Natural killer cell (primary cell): ENCODE measurements around the gene ACOX3. TPM values are rescaled to one million over a fixed set of nuclear protein-coding genes. Genes with fewer than 3 reads are reported as not detected.
A peak's percentile ranks its signal among the peaks of the same experiment; 100 is the strongest.

ENCODE experiments used
- ATAC-seq, 3 donors: fragments of 150-1000 bp in 2 of 3; fragments of 200-7000 bp in 1 of 3; cut with Tn5 transposase; 1 replicate in 1 of 3; 2 replicates in 2 of 3; pipeline ENCODE4 v1.10.0; 2021; ENCODE audit warnings: mild to moderate bottlenecking in 2 of 3, moderate library complexity in 2 of 3
- DNase-seq, 2 donors: peaks; one replicate each; pipeline versions ENCODE4 v3.0.0 to v3.0.0-alpha.2; 2013 to 2021; ENCODE audit warnings: mixed read lengths in 1 of 2
- H3K27ac ChIP-seq: one replicate; pipeline ENCODE4 v1.5.1; 2013; ENCODE audit warnings: mild to moderate bottlenecking, low read length
- H3K27me3 ChIP-seq: one replicate; pipeline ENCODE4 v1.6.1; 2013; ENCODE audit warnings: low read length; ENCODE audit not compliant: control insufficient read depth, insufficient read depth
- H3K36me3 ChIP-seq: one replicate; pipeline ENCODE4 v1.6.1; 2013; ENCODE audit warnings: low read length; ENCODE audit not compliant: control insufficient read depth, insufficient read depth
- H3K4me1 ChIP-seq: one replicate; pipeline ENCODE4 v1.6.1; 2013; ENCODE audit warnings: low read length; ENCODE audit not compliant: control insufficient read depth, insufficient read depth
- H3K4me3 ChIP-seq: one replicate; pipeline ENCODE4 v1.5.1; 2013; ENCODE audit warnings: low read length
- H3K9me3 ChIP-seq: one replicate; pipeline ENCODE4 v1.6.1; 2013; ENCODE audit warnings: low read length; ENCODE audit not compliant: control insufficient read depth, insufficient read depth
- H3K27ac Mint-ChIP-seq, 2 donors: one replicate each; pipeline ENCODE4 v1.8.0; 2022; ENCODE audit warnings: mild to moderate bottlenecking in 2 of 2, mixed read lengths in 2 of 2, moderate library complexity in 1 of 2
- H3K27me3 Mint-ChIP-seq, 2 donors: one replicate each; pipeline ENCODE4 v1.8.0; 2022; ENCODE audit warnings: low read depth in 2 of 2, mixed read lengths in 2 of 2
- H3K36me3 Mint-ChIP-seq: one replicate; pipeline ENCODE4 v1.8.0; 2022; ENCODE audit warnings: mixed read lengths
- H3K4me1 Mint-ChIP-seq, 2 donors: one replicate each; pipeline ENCODE4 v1.8.0; 2022; ENCODE audit warnings: mixed read lengths in 2 of 2
- H3K4me3 Mint-ChIP-seq: one replicate; pipeline ENCODE4 v1.8.0; 2022; ENCODE audit warnings: mild to moderate bottlenecking, moderate library complexity, mixed read lengths
- H3K9me3 Mint-ChIP-seq, 2 donors: one replicate each; pipeline ENCODE4 v1.8.0; 2022; ENCODE audit warnings: mixed read lengths in 2 of 2
- WGBS: methylation state at CpG from one replicate; pipeline ENCODE4 v1.1.7; 2013; ENCODE audit warnings: missing lambda C conversion rate; ENCODE audit not compliant: insufficient coverage; 5-methylcytosine and 5-hydroxymethylcytosine counted together
- intact Hi-C: fragments of 100-400 bp; cut with micrococcal nuclease; formaldehyde crosslinking; loops from one replicate; pipeline ENCODE4 v1.14.2; 2022
- total RNA-seq, 4 donors: library from RNA; stranded (reverse); fragments of 120-200 nt in 1 of 4; gene quantifications; one replicate each; pipeline versions ENCODE4 v1.2.3 to v1.2.4, GENCODE V29; 2013 to 2022
- TF ChIP-seq, protein P1 (sequence below): fragments of 200-600 bp; IDR thresholded peaks from one replicate; pipeline ENCODE4 v1.8.0; 2022; ENCODE audit warnings: antibody characterized with exemption

ACOX3 gene
- total RNA-seq, 3 donors from 2014 or later (not counting 1 experiment from before 2014, with no cell fraction given) = 12.4 to 18.3 (median 15.4) TPM

DNA sequence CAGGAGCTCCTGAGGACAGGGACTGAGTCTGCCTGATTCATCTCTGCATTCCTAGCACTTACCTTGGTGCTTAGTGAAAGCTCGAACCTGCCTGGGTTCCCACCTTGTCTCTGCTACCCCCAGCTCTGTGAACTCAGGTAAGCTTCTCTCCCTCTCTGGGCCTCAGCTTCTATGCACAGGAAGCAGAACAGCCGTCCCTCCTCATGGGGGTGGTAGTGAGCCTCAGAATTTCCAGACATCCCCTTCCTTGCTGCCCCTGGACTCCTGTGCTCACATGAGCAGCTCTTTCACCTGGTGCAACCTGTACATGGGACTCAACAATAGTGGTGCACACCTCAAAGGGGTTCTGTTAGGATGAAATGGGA, 120.2 kb downstream of the ACOX3 start:
- H3K27ac Mint-ChIP-seq = no peak overlapping the region
- no peaks in the 10 kb centered on the region for H3K36me3 Mint-ChIP-seq
- H3K4me1 Mint-ChIP-seq = no peaks in the 10 kb centered on the region
- peaks cover 0 to under 1% of the 10 kb centered on the region in 2 donors for H3K27me3 Mint-ChIP-seq
- TF ChIP-seq, protein P1, sequence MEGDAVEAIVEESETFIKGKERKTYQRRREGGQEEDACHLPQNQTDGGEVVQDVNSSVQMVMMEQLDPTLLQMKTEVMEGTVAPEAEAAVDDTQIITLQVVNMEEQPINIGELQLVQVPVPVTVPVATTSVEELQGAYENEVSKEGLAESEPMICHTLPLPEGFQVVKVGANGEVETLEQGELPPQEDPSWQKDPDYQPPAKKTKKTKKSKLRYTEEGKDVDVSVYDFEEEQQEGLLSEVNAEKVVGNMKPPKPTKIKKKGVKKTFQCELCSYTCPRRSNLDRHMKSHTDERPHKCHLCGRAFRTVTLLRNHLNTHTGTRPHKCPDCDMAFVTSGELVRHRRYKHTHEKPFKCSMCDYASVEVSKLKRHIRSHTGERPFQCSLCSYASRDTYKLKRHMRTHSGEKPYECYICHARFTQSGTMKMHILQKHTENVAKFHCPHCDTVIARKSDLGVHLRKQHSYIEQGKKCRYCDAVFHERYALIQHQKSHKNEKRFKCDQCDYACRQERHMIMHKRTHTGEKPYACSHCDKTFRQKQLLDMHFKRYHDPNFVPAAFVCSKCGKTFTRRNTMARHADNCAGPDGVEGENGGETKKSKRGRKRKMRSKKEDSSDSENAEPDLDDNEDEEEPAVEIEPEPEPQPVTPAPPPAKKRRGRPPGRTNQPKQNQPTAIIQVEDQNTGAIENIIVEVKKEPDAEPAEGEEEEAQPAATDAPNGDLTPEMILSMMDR = no peak
- Histone ChIP-seq H3K36me3 (no peaks in the 10 kb centered on the region), H3K4me1 (no peaks in the 10 kb centered on the region), H3K27ac (no peak overlapping the region), H3K9me3 (no peaks in the 10 kb centered on the region), H3K4me3 (no peak overlapping the region), H3K27me3 (no peaks in the 10 kb centered on the region)
- no peak for ATAC-seq
- intact Hi-C loops = no loop called here
- H3K9me3 Mint-ChIP-seq = no peaks in the 10 kb centered on the region
- peak in 1 of 2 donors; percentile 10 for DNase-seq
- WGBS = 94% methylated on average over 2 of the region's 2 CpGs
- no peak overlapping the region for H3K4me3 Mint-ChIP-seq

DNA sequence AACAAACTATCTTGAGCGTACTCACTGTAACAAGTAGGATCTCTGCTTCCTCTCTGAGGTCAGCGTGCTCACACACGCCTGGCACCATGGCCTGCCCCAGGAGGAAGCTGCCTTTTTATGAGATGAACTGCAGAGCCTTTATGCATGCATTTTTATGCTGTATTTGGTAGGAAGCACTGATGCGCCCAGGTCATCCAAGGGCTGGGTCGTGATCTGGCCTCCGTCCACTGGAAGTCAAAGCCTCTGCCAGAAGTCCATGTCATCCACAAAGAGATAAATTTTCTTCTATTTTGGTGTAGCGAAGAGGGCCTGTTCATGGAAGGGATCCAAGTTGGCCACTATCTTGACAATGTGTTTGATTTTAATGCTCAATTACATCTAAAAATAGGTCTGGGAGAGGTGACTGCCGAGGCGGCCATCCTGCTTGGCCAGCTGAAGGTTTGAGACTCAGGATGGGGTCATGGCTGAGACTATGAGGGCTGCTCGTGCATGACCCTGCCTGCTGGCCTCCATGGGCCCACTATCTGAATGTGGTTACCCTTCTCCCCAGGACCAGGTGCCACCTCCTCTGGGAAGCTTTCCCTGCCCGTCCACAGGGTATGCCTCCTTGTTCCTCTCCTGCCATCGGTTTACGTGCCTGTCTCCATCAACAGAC, 120.7 kb downstream of the ACOX3 start:
- intact Hi-C loops = no loop called here
- H3K27ac ChIP-seq = no peak overlapping the region
- no peak overlapping the region for H3K4me3 ChIP-seq
- Mint-ChIP-seq H3K27ac (no peak overlapping the region), H3K9me3 (no peaks in the 10 kb centered on the region), H3K4me3 (no peak overlapping the region), H3K27me3 (peaks cover 0 to 5% of the 10 kb centered on the region in 2 donors), H3K4me1 (no peaks in the 10 kb centered on the region), H3K36me3 (no peaks in the 10 kb centered on the region)
- no peaks in the 10 kb centered on the region for H3K4me1 ChIP-seq
- ATAC-seq (peak in 1 of 3 donors; percentile 38), DNase-seq (peak in 1 of 2 donors; percentile 1)
- no peaks in the 10 kb centered on the region for H3K27me3 ChIP-seq
- no peaks in the 10 kb centered on the region for H3K36me3 ChIP-seq
- TF ChIP-seq, protein P1 = no peak
- H3K9me3 ChIP-seq = no peaks in the 10 kb centered on the region
- 65% methylated on average over 13 of the region's 13 CpGs for WGBS

DNA sequence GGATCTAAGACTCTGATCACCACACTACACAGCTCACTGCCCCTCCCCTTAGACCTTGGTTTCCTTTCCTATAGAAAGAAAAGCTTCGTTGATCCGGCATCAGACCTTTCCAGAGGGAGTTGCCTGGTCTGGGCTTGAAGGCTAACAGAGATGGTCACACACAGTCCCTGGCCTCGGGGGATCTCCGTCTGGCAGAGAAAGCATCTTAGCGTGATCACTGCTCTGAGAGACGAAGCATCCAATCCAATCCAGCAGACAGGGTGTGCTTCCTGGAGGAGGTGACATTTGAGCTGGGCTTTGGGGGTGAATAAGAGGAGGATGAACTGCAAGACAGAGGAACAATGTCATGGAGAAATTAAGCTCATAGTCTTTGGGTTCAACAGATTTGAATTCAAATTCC, 121.5 kb downstream of the ACOX3 start:
- H3K4me3 Mint-ChIP-seq = no peak overlapping the region
- Histone ChIP-seq H3K27me3 (no peaks in the 10 kb centered on the region), H3K27ac (no peak overlapping the region), H3K4me3 (no peak overlapping the region), H3K4me1 (no peaks in the 10 kb centered on the region), H3K36me3 (no peaks in the 10 kb centered on the region), H3K9me3 (no peaks in the 10 kb centered on the region)
- intact Hi-C loops = no loop called here
- 86% methylated on average over 6 of the region's 6 CpGs for WGBS
- H3K4me1 Mint-ChIP-seq = no peaks in the 10 kb centered on the region
- TF ChIP-seq, protein P1 = no peak
- H3K27ac Mint-ChIP-seq = no peak overlapping the region
- H3K27me3 Mint-ChIP-seq = peaks cover 0 to 13% of the 10 kb centered on the region in 2 donors
- no peaks in the 10 kb centered on the region for H3K9me3 Mint-ChIP-seq
- ATAC-seq (no peak), DNase-seq (no peak)
- H3K36me3 Mint-ChIP-seq = no peaks in the 10 kb centered on the region

DNA sequence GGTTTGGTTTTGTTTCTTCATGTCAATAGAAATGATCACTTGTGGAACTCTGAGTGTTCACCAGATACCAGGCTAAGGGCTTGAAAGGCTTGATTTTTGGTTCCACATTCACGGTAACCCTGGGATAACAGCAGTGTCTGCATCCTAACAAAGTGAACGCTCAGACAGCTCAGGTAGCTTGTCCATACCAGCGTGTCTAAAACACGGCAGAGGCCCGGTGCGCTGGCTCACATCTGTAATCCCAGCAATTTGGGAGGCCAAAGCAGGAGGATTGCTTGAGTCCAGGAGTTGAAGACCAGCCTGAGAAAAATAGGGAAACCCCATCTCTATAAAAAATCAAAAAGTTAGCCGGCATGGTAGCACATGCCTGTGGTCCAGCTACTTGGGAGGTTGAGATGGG, 122.0 kb downstream of the ACOX3 start:
- DNase-seq = no peak
- H3K27me3 ChIP-seq = no peaks in the 10 kb centered on the region
- H3K27ac ChIP-seq = no peak overlapping the region
- no peaks in the 10 kb centered on the region for H3K9me3 ChIP-seq
- Mint-ChIP-seq H3K9me3 (no peaks in the 10 kb centered on the region), H3K4me3 (no peak overlapping the region), H3K27ac (no peak overlapping the region), H3K36me3 (no peaks in the 10 kb centered on the region), H3K27me3 (peaks cover 0 to 18% of the 10 kb centered on the region in 2 donors), H3K4me1 (no peaks in the 10 kb centered on the region)
- H3K4me3 ChIP-seq = no peak overlapping the region
- WGBS = 97% methylated on average over 6 of the region's 7 CpGs
- H3K4me1 ChIP-seq = no peaks in the 10 kb centered on the region
- intact Hi-C loops = no loop called here
- TF ChIP-seq, protein P1 = no peak
- ATAC-seq = no peak
- no peaks in the 10 kb centered on the region for H3K36me3 ChIP-seq
